ENCODE measurements around the gene EEF1B2. TPM values are rescaled to one million over a fixed set of nuclear protein-coding genes. Genes with fewer than 3 reads are reported as not detected.

The EEF1B2 gene
- total and polyA plus RNA-seq, 2 of the 8 experiments (the other 6 are each of a cell fraction or from before 2014, with no cell fraction given) = 504 to 679 TPM

DNA sequence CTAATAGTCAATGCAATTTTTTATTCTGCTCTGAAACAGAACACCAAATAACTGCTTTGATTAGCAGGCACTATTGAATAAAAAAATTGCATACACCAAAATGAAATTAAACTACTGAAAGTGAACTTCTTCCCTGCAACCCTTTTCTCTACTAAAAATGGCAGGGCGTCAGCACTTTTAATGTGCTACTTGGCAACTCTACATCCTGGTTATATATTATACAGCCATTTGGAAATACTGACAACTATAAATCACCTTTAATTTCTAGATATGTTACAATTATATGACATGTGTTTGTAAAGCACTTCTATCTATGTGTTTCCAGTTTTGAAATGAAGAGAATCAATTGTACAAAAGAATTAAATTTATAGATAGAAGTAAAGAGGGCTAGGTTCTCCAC lies 10.4 kb upstream of the EEF1B2 start:
- H3K27me3 ChIP-seq (replicated peaks in 1 of 4; ENCODE audit: control insufficient read depth in 3 of 4, extremely low read depth in 1 of 4, insufficient read depth in 3 of 4, low read length in 3 of 4) = no peaks in the 10 kb centered on the region
- H4K8ac ChIP-seq (ENCODE audit: extremely low read depth, insufficient read depth, low read length) = no peak overlapping the region
- H3K9ac ChIP-seq (replicated peaks in 1 of 4; ENCODE audit: extremely low read depth in 1 of 4, low read depth in 3 of 4, low read length in 3 of 4) = no peak overlapping the region
- CTCF ChIA-PET (ENCODE audit: partially characterized antibody) = no interaction called here
- H3K79me1 ChIP-seq (ENCODE audit: low read depth, low read length) = no peaks in the 10 kb centered on the region
- no peak overlapping the region for H2AFZ ChIP-seq (ENCODE audit: low read length)
- H3K23me2 ChIP-seq (ENCODE audit: low read depth, low read length) = no peaks in the 10 kb centered on the region
- H3K14ac ChIP-seq (ENCODE audit: insufficient read length) = no peak overlapping the region
- no peak for FAIRE-seq
- H3K56ac ChIP-seq (replicated peaks; ENCODE audit: insufficient read length, low read depth, low read length) = no peak overlapping the region
- no peak overlapping the region for H3K4me2 ChIP-seq (ENCODE audit: insufficient read depth in 1 of 2, low read depth in 2 of 2, low read length in 2 of 2)
- H3K79me2 ChIP-seq (ENCODE audit: control insufficient read depth in 1 of 2, insufficient read depth in 2 of 2, low read length in 2 of 2) = peaks cover 0 to 27% of the 10 kb centered on the region in 2 experiments; a peak in 2 of 4 replicates
- H2BK5ac ChIP-seq (ENCODE audit: low read depth, low read length) = no peak overlapping the region
- no peak overlapping the region for H2BK120ac ChIP-seq (replicated peaks; ENCODE audit: low read depth, low read length)
- H2BK12ac ChIP-seq (ENCODE audit: low read depth, low read length) = no peak overlapping the region
- H4K5ac ChIP-seq (ENCODE audit: insufficient read length, low read depth, low read length) = no peak overlapping the region
- H2BK20ac ChIP-seq (ENCODE audit: low read length) = no peak overlapping the region
- no peaks in the 10 kb centered on the region for H4K20me1 ChIP-seq (replicated peaks in 1 of 2; ENCODE audit: control insufficient read depth in 1 of 2, insufficient read depth in 2 of 2, low read length in 2 of 2)
- H2AK5ac ChIP-seq (ENCODE audit: low read depth, low read length) = no peak overlapping the region
- H3K4ac ChIP-seq (replicated peaks; ENCODE audit: insufficient read length, low read depth, low read length) = no peak overlapping the region
- H2BK15ac ChIP-seq (ENCODE audit: low read length) = no peak overlapping the region
- H3K18ac ChIP-seq (ENCODE audit: extremely low read depth, low read length) = no peak overlapping the region
- H3K9me3 ChIP-seq (ENCODE audit: insufficient read depth in 2 of 2, low read depth in 1 of 2, low read length in 1 of 2) = no peaks in the 10 kb centered on the region
- H3K4me3 ChIP-seq (ENCODE audit: extremely low read depth in 1 of 4, insufficient read depth in 2 of 4, low read depth in 3 of 4, low read length in 4 of 4) = no peak overlapping the region
- H3K23ac ChIP-seq (ENCODE audit: insufficient read length) = no peak overlapping the region
- H3K36me3 ChIP-seq (ENCODE audit: control insufficient read depth in 2 of 4, insufficient read depth in 4 of 4, low read length in 3 of 4) = peaks cover 9 to 69% (median 44%) of the 10 kb centered on the region in 4 experiments
- no peak overlapping the region for H4K91ac ChIP-seq (replicated peaks; ENCODE audit: insufficient read length, low read length)
- POLR2A ChIA-PET (ENCODE audit: partially characterized antibody) = interaction anchor here (1.7 kb wide), 1 partner anchor 10 kb away, joined by 3 read pairs; the partner anchor contains the start of genes EEF1B2 and NDUFS1
- no peaks in the 10 kb centered on the region for H3K4me1 ChIP-seq (replicated peaks in 1 of 4; ENCODE audit: control insufficient read depth in 3 of 4, insufficient read depth in 4 of 4, low read length in 3 of 4)
- no peak for DNase-seq (ENCODE audit: low read depth in 1 of 2, low spot score in 2 of 2)
- 91% methylated on average over 1 of the region's 1 CpG; no CpG with 5 or more reads in 1 of the 2 experiments for WGBS, 2 experiments (ENCODE audit: extremely low coverage in 1 of 2, insufficient coverage in 1 of 2, insufficient read length in 1 of 2, insufficient replicate concordance in 2 of 2, low coverage in 1 of 2, low lambda C conversion rate in 2 of 2, missing lambda C conversion rate in 1 of 2)
- no peak overlapping the region for H3K27ac ChIP-seq (ENCODE audit: low read depth, low read length)
- TF ChIP-seq, protein P1, sequence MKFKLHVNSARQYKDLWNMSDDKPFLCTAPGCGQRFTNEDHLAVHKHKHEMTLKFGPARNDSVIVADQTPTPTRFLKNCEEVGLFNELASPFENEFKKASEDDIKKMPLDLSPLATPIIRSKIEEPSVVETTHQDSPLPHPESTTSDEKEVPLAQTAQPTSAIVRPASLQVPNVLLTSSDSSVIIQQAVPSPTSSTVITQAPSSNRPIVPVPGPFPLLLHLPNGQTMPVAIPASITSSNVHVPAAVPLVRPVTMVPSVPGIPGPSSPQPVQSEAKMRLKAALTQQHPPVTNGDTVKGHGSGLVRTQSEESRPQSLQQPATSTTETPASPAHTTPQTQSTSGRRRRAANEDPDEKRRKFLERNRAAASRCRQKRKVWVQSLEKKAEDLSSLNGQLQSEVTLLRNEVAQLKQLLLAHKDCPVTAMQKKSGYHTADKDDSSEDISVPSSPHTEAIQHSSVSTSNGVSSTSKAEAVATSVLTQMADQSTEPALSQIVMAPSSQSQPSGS (IDR thresholded peaks at IDR 0.05; ENCODE audit: low read length) = no peak
- no peak for TF ChIP-seq RXRA (IDR thresholded peaks at IDR 0.05; ENCODE audit: insufficient read depth, low read depth, low read length)
- TF ChIP-seq JUND (IDR thresholded peaks at IDR 0.05; ENCODE audit: low read length) = no peak
- TF ChIP-seq RFX5 (IDR thresholded peaks at IDR 0.05; ENCODE audit: borderline replicate concordance, low read depth, low read length) = no peak
- TF ChIP-seq PHF8 (conservative IDR thresholded peaks at IDR 0.05; ENCODE audit: low read depth, low read length) = no peak
- TF ChIP-seq, protein P2, sequence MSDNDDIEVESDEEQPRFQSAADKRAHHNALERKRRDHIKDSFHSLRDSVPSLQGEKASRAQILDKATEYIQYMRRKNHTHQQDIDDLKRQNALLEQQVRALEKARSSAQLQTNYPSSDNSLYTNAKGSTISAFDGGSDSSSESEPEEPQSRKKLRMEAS (IDR thresholded peaks at IDR 0.05) = no peak
- TF ChIP-seq SIN3A (conservative IDR thresholded peaks at IDR 0.05 in 1 of 2, IDR thresholded peaks at IDR 0.05 in 1 of 2; ENCODE audit: low read depth in 1 of 2, low read length in 2 of 2) = no peak
- no peak for TF ChIP-seq HDAC2 (IDR thresholded peaks at IDR 0.05; ENCODE audit: borderline replicate concordance in 1 of 2, low read depth in 2 of 2, low read length in 2 of 2)
- TF ChIP-seq NRF1 (IDR thresholded peaks at IDR 0.05; ENCODE audit: low read depth, low read length) = no peak
- no peak for TF ChIP-seq SP1 (IDR thresholded peaks at IDR 0.05; ENCODE audit: low read depth, low read length)
- TF ChIP-seq SRF (IDR thresholded peaks at IDR 0.05; ENCODE audit: low read depth, low read length) = no peak
- no peak for TF ChIP-seq ASH2L (IDR thresholded peaks at IDR 0.05; ENCODE audit: low read length)
- no peak for TF ChIP-seq YY1 (IDR thresholded peaks at IDR 0.05; ENCODE audit: low read depth, low read length)

Data from H1 (cell line).